HUDEP-2 (cell line): ENCODE measurements around the gene KIF17.
A peak's percentile ranks its signal among the peaks of the same experiment; 100 is the strongest.

Experiments used
- DNase-seq, 76 experiments: peaks; one replicate each; lab custom pipeline; 2025; ENCODE audit not compliant: unreplicated experiment in 76 of 76; lab: John Stamatoyannopoulos, UW

KIF17 gene

GRCh38 chr1:20712215-20712577 lies 5.6 kb downstream of the KIF17 start:
- DNase-seq: no peak

GRCh38 chr1:20711285-20712214 lies 6.3 kb downstream of the KIF17 start:
- no peak for DNase-seq

- peak in 1 of 76 experiments; percentile 5 for DNase-seq
Observed at GRCh38 chr1:20710469-20711284, 7.1 kb downstream of the KIF17 start.

GRCh38 chr1:20709868-20710267 lies 7.9 kb downstream of the KIF17 start:
- no peak for DNase-seq

GRCh38 chr1:20708891-20709290 lies 8.9 kb downstream of the KIF17 start:
- no peak for DNase-seq

- DNase-seq: no peak
Observed at GRCh38 chr1:20708057-20708456, 9.8 kb downstream of the KIF17 start.

- no peak for DNase-seq
Observed at GRCh38 chr1:20706841-20707240, 11.0 kb downstream of the KIF17 start.

GRCh38 chr1:20705203-20705755 lies 12.5 kb downstream of the KIF17 start:
- DNase-seq: no peak

GRCh38 chr1:20704390-20705202 lies 13.2 kb downstream of the KIF17 start:
- no peak for DNase-seq

- DNase-seq: no peak
Observed at GRCh38 chr1:20703124-20703756, 14.6 kb downstream of the KIF17 start.

- peak in 2 of 76 experiments; percentile 7 to 8 for DNase-seq
Observed at GRCh38 chr1:20702416-20702815, 15.4 kb downstream of the KIF17 start.

GRCh38 chr1:20701847-20702246 lies 16.0 kb downstream of the KIF17 start:
- no peak for DNase-seq

GRCh38 chr1:20701446-20701845 lies 16.4 kb downstream of the KIF17 start:
- no peak for DNase-seq

GRCh38 chr1:20700636-20701215 lies 17.1 kb downstream of the KIF17 start:
- DNase-seq: no peak

GRCh38 chr1:20699558-20699957 lies 18.2 kb downstream of the KIF17 start:
- no peak for DNase-seq

GRCh38 chr1:20698195-20698910 lies 19.5 kb downstream of the KIF17 start:
- no peak for DNase-seq

- no peak for DNase-seq
Observed at GRCh38 chr1:20697563-20697962, 20.2 kb downstream of the KIF17 start.

- DNase-seq: peak in 74 of 76 experiments; percentile 23 to 89 (median 76)
Observed at GRCh38 chr1:20696397-20697333, 21.1 kb downstream of the KIF17 start.
